HG03457 (cell line): ENCODE measurements around the gene NLK.

Experiments
- ATAC-seq: cut with Tn5 transposase; IDR thresholded peaks from one replicate; pipeline ENCODE4 v1.9.1; 2021; ENCODE audit warnings: moderate number of reproducible peaks; ENCODE audit not compliant: unreplicated experiment

NLK gene

DNA sequence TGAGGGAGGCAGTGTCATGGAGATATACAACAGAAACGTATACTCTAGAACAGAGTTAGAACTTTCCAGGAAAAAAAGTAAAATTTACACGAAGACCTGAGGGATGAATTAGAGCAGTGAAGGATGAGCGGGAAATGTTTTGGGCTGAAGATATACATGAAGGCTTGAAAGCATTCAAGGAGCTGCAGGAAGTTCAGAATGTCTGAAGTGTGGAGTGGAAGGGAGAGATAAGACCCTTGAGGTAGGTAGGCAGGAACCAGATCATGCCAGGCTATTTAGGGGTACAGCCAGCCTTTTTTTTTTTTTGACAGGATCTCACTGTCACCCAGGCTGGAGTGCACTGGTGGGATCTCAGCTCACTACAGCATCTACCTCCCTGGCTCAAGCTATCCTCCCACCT lies 3.2 kb upstream of the NLK start:
- no peak for ATAC-seq

- ATAC-seq = no peak
These were observed 2.1 kb upstream of the NLK start for GRCh38 chr17:28040406-28040805.

- peak; percentile 71 for ATAC-seq
These were observed 1.2 kb upstream of the NLK start for GRCh38 chr17:28041068-28041843.

GRCh38 chr17:28041844-28042656 lies 427 bp upstream of the NLK start:
- no peak for ATAC-seq

DNA sequence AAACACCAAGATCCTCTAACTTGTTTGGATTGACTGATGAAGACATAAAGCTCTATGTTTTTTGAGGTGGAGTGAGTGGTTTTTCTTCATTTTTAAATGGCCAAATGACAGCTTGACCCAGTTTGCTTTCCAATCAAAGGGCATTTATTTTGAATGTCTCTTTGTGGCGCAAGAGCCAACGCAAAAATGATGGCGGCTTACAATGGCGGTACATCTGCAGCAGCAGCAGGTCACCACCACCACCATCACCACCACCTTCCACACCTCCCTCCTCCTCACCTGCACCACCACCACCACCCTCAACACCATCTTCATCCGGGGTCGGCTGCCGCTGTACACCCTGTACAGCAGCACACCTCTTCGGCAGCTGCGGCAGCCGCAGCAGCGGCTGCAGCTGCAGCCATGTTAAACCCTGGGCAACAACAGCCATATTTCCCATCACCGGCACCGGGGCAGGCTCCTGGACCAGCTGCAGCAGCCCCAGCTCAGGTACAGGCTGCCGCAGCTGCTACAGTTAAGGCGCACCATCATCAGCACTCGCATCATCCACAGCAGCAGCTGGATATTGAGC lies 329 bp downstream of the NLK start:
- ATAC-seq = no peak

DNA sequence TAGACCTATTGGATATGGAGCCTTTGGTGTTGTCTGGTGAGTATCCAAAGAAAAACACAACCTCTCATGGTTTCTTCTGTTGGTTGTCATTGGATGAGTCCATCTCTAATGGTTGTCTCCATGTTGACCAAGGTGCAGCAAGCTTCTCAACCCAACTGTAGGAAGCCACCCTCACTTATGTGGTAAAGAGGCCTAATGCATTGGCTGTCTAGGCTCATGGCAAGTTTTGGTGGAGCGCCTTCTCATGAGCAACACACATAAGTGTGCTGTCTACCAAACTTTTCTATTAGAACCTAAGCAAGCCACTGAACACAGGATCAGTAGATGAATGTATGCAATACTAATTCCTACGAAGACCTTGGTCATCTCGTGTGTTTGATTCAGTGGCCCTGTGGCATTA lies 819 bp downstream of the NLK start:
- no peak for ATAC-seq

DNA sequence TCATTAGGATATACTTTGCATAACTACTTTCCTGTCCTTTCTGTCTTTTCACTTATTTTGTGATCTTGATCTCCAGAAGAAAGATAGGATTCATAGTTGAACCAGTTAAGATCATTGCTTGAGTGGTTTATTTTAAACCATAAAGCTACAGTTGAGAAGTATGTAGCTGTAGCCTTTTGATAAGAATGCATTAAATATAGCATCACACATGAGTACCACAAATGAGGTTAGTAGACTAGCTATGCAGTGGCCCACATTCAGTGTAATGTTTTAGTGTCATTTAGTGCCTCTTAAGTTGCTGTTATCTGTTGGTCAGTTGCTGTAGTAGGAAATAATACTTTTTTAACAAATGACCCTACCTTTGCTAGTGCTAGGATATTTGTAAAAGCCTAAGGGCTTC lies 1.3 kb downstream of the NLK start:
- no peak for ATAC-seq

- no peak for ATAC-seq
These were observed 2.8 kb downstream of the NLK start for GRCh38 chr17:28045304-28045703.

GRCh38 chr17:28046034-28046825 lies 3.8 kb downstream of the NLK start:
- ATAC-seq = no peak

GRCh38 chr17:28047806-28048205 lies 5.3 kb downstream of the NLK start:
- no peak for ATAC-seq

GRCh38 chr17:28049071-28049470 lies 6.6 kb downstream of the NLK start:
- ATAC-seq = no peak

- no peak for ATAC-seq
These were observed 10.7 kb downstream of the NLK start for GRCh38 chr17:28053044-28053670.

DNA sequence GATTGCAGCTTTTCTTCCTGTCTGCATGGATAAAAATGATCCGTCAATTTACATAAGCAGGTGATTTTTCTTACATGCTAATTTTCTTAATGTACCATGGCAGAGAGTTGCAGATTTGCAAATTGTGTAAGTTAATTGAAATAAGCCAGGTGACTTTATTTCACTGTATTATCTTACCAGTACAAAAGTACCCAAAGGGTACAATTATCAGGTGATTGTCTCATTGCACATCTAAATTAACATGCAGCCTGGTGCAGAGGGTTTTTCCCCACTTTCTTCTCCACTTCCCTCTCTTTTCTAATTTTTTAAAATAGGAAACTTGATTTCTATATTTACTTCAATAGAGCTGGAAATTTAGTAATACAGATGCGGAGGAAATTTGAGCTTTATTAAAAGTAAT lies 11.2 kb downstream of the NLK start:
- no peak for ATAC-seq

DNA sequence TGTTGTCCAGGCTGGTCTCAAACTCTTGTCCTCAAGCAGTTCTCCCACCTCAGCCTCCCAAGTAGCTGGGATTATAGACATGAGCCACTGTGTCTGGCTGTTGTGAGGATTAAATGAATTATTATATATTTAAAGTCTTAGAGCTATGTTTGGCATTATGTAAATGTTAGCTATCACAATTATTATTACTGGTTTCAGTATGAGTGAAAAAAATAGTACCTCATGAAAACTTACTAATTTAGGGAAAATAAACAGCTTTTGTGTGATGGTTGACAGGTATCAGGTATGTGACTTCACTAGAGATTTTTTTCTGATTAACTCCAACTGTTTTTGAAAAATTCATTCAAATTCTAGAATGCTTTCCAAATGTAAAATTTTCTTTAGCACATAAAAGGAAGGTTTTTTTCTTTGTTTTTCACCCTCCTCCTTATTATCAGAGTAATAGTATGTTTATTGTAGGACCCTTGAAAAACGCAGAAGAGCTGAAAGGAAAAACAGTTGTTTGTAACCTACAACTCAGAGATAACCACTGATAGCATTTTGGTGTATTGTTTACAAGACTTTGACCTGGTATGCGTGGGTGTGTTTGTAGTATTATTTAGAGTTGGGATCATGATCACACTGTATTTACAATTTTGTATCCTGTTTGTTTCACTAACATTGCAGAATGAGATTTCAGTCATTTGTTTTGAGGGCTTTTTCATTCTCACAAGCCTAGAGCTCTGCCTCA lies 13.2 kb downstream of the NLK start:
- no peak for ATAC-seq

DNA sequence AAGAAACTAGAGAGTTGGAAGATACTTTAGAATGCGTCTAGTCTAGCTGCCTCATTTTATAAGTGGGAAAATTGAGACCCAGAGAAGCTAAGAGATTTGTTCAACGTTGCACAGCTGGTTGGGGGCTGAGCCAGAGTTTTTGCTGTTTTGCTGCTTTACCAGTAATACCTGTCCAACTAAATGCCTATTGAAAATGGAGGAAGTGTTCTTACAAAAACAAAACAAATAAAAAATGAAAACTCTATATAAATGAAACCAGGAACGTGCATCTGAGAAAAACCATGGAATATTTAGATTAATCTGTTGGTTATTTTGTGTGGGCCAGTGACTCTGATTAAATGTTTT lies 13.8 kb downstream of the NLK start:
- no peak for ATAC-seq

DNA sequence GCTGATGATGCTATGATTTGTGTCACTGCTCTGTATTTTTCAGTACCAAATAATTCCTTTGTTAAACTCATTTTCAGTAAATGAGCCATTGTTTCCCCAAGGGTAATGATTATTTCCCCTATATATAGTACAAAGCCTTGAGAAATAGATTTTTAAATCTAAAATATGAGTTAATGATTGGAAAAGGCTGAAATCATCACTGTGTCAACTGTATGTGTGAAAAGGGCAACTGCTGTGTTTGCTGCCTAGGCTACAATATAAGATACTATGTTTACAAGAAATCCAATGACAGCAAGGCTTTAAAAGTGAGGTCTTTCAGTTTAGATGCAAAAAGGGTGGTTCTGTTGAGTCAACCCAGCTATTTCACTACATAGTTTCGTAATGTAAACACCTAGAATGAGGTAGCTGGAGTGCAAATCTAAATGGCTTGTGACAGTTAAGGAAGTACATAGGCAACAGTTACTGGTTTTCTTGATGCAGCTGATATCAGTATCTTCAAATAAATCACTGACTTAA lies 15.3 kb downstream of the NLK start:
- peak; percentile 66 for ATAC-seq

GRCh38 chr17:28059675-28060074 lies 17.2 kb downstream of the NLK start:
- no peak for ATAC-seq

DNA sequence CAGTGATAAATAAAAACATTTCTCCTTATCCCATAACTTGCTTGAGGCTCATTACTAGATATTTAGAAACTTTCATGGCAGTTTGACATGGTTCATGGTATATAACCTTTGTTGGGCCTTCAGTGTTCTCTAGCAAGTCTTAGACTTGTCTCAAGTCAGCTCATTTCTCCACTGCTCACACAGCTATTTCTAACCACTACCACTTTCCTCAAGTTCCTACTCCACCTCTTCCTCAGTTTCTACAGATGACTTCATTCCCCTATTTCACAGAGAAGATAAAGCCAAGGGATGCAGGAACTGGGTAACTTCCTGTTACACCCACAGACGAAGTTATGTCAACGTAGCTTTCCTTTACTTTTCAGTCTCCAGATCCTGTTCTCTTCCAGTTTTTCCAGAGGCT lies 23.2 kb downstream of the NLK start:
- ATAC-seq = no peak

- no peak for ATAC-seq
These were observed 26.6 kb downstream of the NLK start for GRCh38 chr17:28069061-28069460.

GRCh38 chr17:28071179-28071578 lies 28.7 kb downstream of the NLK start:
- no peak for ATAC-seq
